Endothelial cell of umbilical vein (primary cell): ENCODE measurements around the gene ULK4.

Experiments
- CTCF ChIP-seq, 2 donors: IDR thresholded peaks; 1 replicate in 1 of 2; 2 replicates in 1 of 2; pipeline ENCODE4 v1.5.1; 2011; ENCODE audit warnings: low read length in 2 of 2, mild to moderate bottlenecking in 2 of 2, moderate library complexity in 2 of 2, control low read depth in 1 of 2, inconsistent platforms in 1 of 2, low read depth in 1 of 2; ENCODE audit not compliant: insufficient read depth in 1 of 2; ENCODE audit errors: extremely low read depth in 1 of 2
- FOS ChIP-seq: IDR thresholded peaks from 2 replicates; pipeline ENCODE4 v1.6.1; 2011; ENCODE audit warnings: mild to moderate bottlenecking, low read length, moderate library complexity, borderline replicate concordance; ENCODE audit not compliant: insufficient read depth
- JUN ChIP-seq: IDR thresholded peaks from 2 replicates; pipeline ENCODE4 v1.6.1; 2011; ENCODE audit warnings: borderline replicate concordance, low read depth; ENCODE audit not compliant: insufficient read length, insufficient read depth
- MAX ChIP-seq: IDR thresholded peaks from 2 replicates; pipeline ENCODE4 v1.6.1; 2011; ENCODE audit not compliant: insufficient read depth, insufficient read length
- POLR2A ChIP-seq: IDR thresholded peaks from 2 replicates; pipeline ENCODE4 v1.6.1; 2012; ENCODE audit warnings: low read depth, mild to moderate bottlenecking, control low read depth, low read length
- POLR2AphosphoS5 ChIP-seq: IDR thresholded peaks from 2 replicates; pipeline ENCODE4 v1.6.1; 2012; ENCODE audit warnings: low read depth, mild to moderate bottlenecking, control low read depth, low read length, moderate library complexity; ENCODE audit not compliant: insufficient read depth

- no peak for TF ChIP-seq FOS
- no peak for TF ChIP-seq MAX
- no peak for TF ChIP-seq POLR2AphosphoS5
- no peak for TF ChIP-seq CTCF (IDR thresholded peaks at IDR 0.05; ENCODE audit: extremely low read depth in 1 of 2, insufficient read depth in 1 of 2, low read depth in 1 of 2, low read length in 2 of 2)
- no peak for TF ChIP-seq POLR2A
- TF ChIP-seq JUN: no peak
Measured at GRCh38 chr3:41224120-41224806, 737.6 kb downstream of the ULK4 start.
